Lung (tissue), 12 donors: ENCODE measurements around the gene MYOZ2. TPM values are rescaled to one million over a fixed set of nuclear protein-coding genes. Genes with fewer than 3 reads are reported as not detected.

Source experiments
- ATAC-seq: fragments of 200-7000 bp; cut with Tn5 transposase; one replicate; pipeline ENCODE4 v1.9.1; 2020; ENCODE audit warnings: moderate number of reproducible peaks; ENCODE audit not compliant: insufficient read depth, low FRiP score
- DNase-seq, 3 donors: peaks; one replicate each; pipeline ENCODE4 v3.0.0-alpha.2; 2013 to 2017
- H3K27ac ChIP-seq, 2 donors: one replicate each; pipeline ENCODE4 v1.5.1; 2013; ENCODE audit warnings: mild to moderate bottlenecking in 2 of 2, moderate library complexity in 2 of 2, control low read depth in 1 of 2, inconsistent platforms in 1 of 2, low read depth in 1 of 2, low read length in 1 of 2
- H3K27me3 ChIP-seq, 3 donors: one replicate each; pipeline ENCODE4 v1.5.1; 2013; ENCODE audit warnings: low read length in 2 of 3; ENCODE audit not compliant: control insufficient read depth in 3 of 3, insufficient read depth in 3 of 3
- H3K36me3 ChIP-seq, 4 donors: one replicate each; pipeline ENCODE4 v1.5.1; 2013; ENCODE audit warnings: low read length in 4 of 4, mild to moderate bottlenecking in 1 of 4, moderate library complexity in 1 of 4; ENCODE audit not compliant: control insufficient read depth in 4 of 4, insufficient read depth in 4 of 4
- H3K4me1 ChIP-seq, 5 donors: one replicate each; pipeline ENCODE4 v1.5.1; 2013; ENCODE audit warnings: low read length in 5 of 5, mild to moderate bottlenecking in 2 of 5, moderate library complexity in 1 of 5; ENCODE audit not compliant: control insufficient read depth in 5 of 5, insufficient read depth in 5 of 5
- H3K4me3 ChIP-seq: one replicate; pipeline ENCODE4 v1.5.1; 2013; ENCODE audit warnings: mild to moderate bottlenecking, control low read depth, moderate library complexity
- H3K9ac ChIP-seq, 2 donors: one replicate each; pipeline ENCODE4 v1.5.1; 2013; ENCODE audit warnings: low read length in 2 of 2, control low read depth in 1 of 2; ENCODE audit not compliant: insufficient read depth in 1 of 2
- H3K9me3 ChIP-seq, 4 donors: one replicate each; pipeline ENCODE4 v1.5.1; 2013; ENCODE audit warnings: low read length in 3 of 4, mild to moderate bottlenecking in 1 of 4, moderate library complexity in 1 of 4; ENCODE audit not compliant: control insufficient read depth in 4 of 4, insufficient read depth in 3 of 4
- WGBS, 2 donors: extraction: QIAGEN DNeasy Blood & Tissue Kit; methylation state at CpG; one replicate each; pipeline ENCODE4 v1.1.7; 2013; 5-methylcytosine and 5-hydroxymethylcytosine counted together
- polyA plus RNA-seq, 2 donors: library from polyadenylated mRNA; stranded (reverse); fragments of 200-250 nt; gene quantifications; one replicate each; pipeline ENCODE4 v1.2.1, GENCODE V29; 2013
- total RNA-seq, 2 donors: library from RNA; depleted of rRNA in 1 of 2; stranded (reverse); fragments of >200 nt in 1 of 2; gene quantifications; one replicate each; pipeline ENCODE4 v1.2.1, GENCODE V29; 2014 to 2021
- TF ChIP-seq, protein P1 (sequence below): IDR thresholded peaks from 2 replicates; pipeline ENCODE4 v1.5.1; 2012; ENCODE audit warnings: mild to moderate bottlenecking; ENCODE audit errors: control extremely low read depth, extremely low read depth
- donor health status: control.
- donor health status: control.
- donor health status: Bipolar disorder and iron deficiency.
- donor health status: healthy.
- donor health status: DM: yes; HTN: yes; CAD: no.

MYOZ2 gene
- total and polyA plus RNA-seq, 4 donors: 0.09 to 0.63 (median 0.14) TPM

DNA sequence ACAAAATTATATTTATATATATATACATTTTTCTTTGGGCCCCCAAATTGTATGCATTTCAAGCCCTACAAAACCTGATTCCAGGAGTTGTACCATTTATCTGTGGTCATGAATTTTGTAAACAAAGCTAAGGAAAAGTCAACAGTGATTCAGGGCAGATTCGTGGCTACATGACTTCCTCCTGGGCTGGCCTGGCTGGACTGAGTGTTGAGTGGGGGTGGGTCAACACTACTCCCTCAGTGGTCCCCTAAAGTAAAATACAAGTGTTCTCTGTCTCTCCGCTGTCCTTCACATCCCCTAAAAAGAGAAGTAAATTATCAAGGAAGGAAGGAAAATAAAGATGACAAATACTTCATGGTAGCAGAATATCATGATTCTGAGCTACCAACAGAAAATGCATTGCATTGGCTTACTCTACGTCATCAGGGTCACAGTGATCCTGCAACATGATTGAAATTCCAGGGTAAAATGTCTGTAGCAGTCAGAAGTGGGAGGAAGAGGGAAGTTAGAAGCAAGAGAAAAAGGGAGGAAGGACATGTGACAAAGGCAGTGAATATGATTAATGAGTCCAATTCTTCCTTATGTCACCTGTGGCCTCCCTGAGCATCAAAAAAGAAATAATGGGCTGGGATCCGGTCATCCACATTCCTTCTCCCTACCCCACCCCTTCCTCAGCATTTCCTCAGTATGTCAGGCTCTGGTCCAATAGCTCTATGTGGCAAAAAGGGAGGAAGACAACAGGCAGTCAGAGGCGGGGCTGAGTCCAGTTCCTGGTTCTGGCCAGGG, 42.4 kb upstream of the MYOZ2 start:
- WGBS, 2 donors: 54 to 68% methylated on average over 5 of the region's 5 CpGs
- Histone ChIP-seq H3K4me3 (no peak overlapping the region), H3K9ac (no peak overlapping the region), H3K27ac (no peak overlapping the region), H3K4me1 (peaks cover 0 to 5% (median 0%) of the 10 kb centered on the region in 5 donors), H3K36me3 (no peaks in the 10 kb centered on the region), H3K27me3 (no peaks in the 10 kb centered on the region), H3K9me3 (no peaks in the 10 kb centered on the region)
- ATAC-seq (no peak), DNase-seq (no peak)
- TF ChIP-seq, protein P1, sequence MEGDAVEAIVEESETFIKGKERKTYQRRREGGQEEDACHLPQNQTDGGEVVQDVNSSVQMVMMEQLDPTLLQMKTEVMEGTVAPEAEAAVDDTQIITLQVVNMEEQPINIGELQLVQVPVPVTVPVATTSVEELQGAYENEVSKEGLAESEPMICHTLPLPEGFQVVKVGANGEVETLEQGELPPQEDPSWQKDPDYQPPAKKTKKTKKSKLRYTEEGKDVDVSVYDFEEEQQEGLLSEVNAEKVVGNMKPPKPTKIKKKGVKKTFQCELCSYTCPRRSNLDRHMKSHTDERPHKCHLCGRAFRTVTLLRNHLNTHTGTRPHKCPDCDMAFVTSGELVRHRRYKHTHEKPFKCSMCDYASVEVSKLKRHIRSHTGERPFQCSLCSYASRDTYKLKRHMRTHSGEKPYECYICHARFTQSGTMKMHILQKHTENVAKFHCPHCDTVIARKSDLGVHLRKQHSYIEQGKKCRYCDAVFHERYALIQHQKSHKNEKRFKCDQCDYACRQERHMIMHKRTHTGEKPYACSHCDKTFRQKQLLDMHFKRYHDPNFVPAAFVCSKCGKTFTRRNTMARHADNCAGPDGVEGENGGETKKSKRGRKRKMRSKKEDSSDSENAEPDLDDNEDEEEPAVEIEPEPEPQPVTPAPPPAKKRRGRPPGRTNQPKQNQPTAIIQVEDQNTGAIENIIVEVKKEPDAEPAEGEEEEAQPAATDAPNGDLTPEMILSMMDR: no peak

DNA sequence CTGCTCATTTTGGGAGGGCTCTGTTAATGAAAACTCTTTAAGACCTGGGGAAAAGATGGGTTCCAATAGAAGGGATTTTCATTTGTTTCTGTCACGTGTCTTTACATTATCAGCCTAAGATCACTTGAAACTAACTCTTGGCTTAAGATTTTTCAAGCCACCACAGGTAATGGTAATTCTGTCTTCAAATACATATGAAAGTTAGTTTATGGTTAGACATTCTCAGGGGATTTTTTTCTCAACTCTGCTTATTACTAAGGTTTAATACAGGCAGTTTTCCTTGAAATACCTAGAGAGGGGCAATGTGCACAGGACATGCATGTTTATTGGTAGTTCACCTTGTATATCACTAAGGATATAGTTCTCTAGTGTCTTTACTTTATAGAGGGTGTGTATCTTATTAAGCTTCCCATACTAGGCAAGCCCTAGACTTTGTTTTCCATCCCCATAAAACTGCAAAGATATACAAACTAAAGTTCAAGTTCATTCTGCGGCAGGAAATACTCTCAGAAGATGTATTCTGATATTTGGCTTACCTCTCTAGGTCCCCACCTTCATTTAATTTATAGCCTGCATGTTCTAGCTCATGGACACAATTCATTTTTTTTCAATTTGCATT, 38.2 kb upstream of the MYOZ2 start:
- 92 to 95% methylated on average over 2 of the region's 2 CpGs for WGBS, 2 donors
- no peak for ATAC-seq
- Histone ChIP-seq H3K36me3 (no peaks in the 10 kb centered on the region), H3K4me1 (peaks cover 0 to 17% (median 0%) of the 10 kb centered on the region in 5 donors), H3K27me3 (no peaks in the 10 kb centered on the region), H3K27ac (no peak overlapping the region), H3K9ac (no peak overlapping the region), H3K9me3 (no peaks in the 10 kb centered on the region), H3K4me3 (no peak overlapping the region)
- no peak for DNase-seq
- TF ChIP-seq, protein P1: no peak

DNA sequence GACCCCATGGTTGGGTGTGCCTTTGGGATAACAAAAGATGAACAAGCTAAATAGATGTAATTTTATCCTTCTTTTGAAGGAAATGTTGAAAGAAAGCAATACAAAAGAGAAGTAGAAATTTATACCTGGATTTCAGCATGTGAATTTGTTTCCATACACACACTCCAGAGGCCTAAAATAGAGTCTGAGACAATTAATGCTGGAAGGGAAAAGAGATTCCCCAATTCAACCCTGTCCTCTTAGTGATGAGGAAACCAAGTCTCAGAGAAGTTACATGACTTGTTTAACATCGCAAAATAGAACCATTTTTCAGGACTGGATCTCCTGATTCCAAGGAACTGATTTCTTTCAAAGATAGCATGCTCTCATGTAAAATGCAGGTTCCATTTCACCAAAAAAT, 37.3 kb upstream of the MYOZ2 start:
- Histone ChIP-seq H3K27me3 (no peaks in the 10 kb centered on the region), H3K9me3 (no peaks in the 10 kb centered on the region), H3K36me3 (no peaks in the 10 kb centered on the region), H3K9ac (no peak overlapping the region), H3K27ac (no peak overlapping the region), H3K4me1 (peaks cover 0 to 17% (median 0%) of the 10 kb centered on the region in 5 donors), H3K4me3 (no peak overlapping the region)
- ATAC-seq (no peak), DNase-seq (no peak)
- 97% methylated on average over 1 of the region's 1 CpG for WGBS, 2 donors
- TF ChIP-seq, protein P1: no peak
